Lower lobe of right lung (tissue), 2 donors: ENCODE results near the gene DCHS1. TPM values are rescaled to one million over a fixed set of nuclear protein-coding genes. Genes with fewer than 3 reads are reported as not detected.

Source experiments
- ATAC-seq, 2 donors: fragments of 200-7000 bp; cut with Tn5 transposase; one replicate each; pipeline ENCODE4 v1.9.1; 2020 to 2022; ENCODE audit warnings: mild to moderate bottlenecking in 2 of 2, moderate library complexity in 2 of 2
- DNase-seq: peaks from one replicate; pipeline ENCODE4 v3.0.0-alpha.2; 2020
- H3K27ac ChIP-seq: fragments of 200-600 bp; one replicate; pipeline ENCODE4 v1.8.0; 2022
- H3K27me3 ChIP-seq: fragments of 200-600 bp; one replicate; pipeline ENCODE4 v1.8.0; 2022; ENCODE audit warnings: low read depth
- H3K36me3 ChIP-seq: fragments of 200-600 bp; one replicate; pipeline ENCODE4 v1.8.0; 2022; ENCODE audit warnings: mild to moderate bottlenecking
- H3K4me1 ChIP-seq: fragments of 200-600 bp; one replicate; pipeline ENCODE4 v1.8.0; 2022
- H3K4me3 ChIP-seq: fragments of 200-600 bp; one replicate; pipeline ENCODE4 v1.8.0; 2022; ENCODE audit warnings: mild to moderate bottlenecking
- H3K9me3 ChIP-seq: fragments of 200-600 bp; one replicate; pipeline ENCODE4 v1.8.0; 2022
- CTCF ChIP-seq: fragments of 200-600 bp; IDR thresholded peaks from one replicate; pipeline ENCODE4 v1.8.0; 2022; ENCODE audit warnings: antibody characterized with exemption, mild to moderate bottlenecking
- intact Hi-C: fragments of 100-400 bp; cut with DNase I; formaldehyde crosslinking; loops from one replicate; pipeline ENCODE4 v1.11.0; 2022
- total RNA-seq: library from RNA; stranded (reverse); fragmentation: NEBNext Ultra II Directional; extraction: Animal tissue kit (Norgen Biotek cat#: 25700); gene quantifications from one replicate; pipeline ENCODE4 v1.2.1, GENCODE V29; 2021
- donor health status: DM: no; HTN: yes; CAD: no; lungs with severe emphysema.

Gene DCHS1
- total RNA-seq, 1 donor from 2014 or later = 23.2 TPM

GRCh38 chr11:6614446-6614845 lies 41.2 kb downstream of the DCHS1 start:
- Histone ChIP-seq H3K4me1 (peaks cover 35% of the 10 kb centered on the region), H3K9me3 (no peaks in the 10 kb centered on the region), H3K4me3 (no peak overlapping the region), H3K27ac (no peak overlapping the region), H3K36me3 (peaks cover 54% of the 10 kb centered on the region), H3K27me3 (no peaks in the 10 kb centered on the region)
- DNase-seq = no peak
- TF ChIP-seq CTCF = no peak
- ATAC-seq = no peak
- intact Hi-C loops = no loop called here

GRCh38 chr11:6613496-6613895 lies 42.1 kb downstream of the DCHS1 start:
- ATAC-seq (no peak), DNase-seq (no peak)
- H3K36me3 ChIP-seq = peaks cover 64% of the 10 kb centered on the region
- peaks cover 43% of the 10 kb centered on the region for H3K4me1 ChIP-seq
- peak overlapping the region; percentile 97 for H3K27ac ChIP-seq
- no peaks in the 10 kb centered on the region for H3K27me3 ChIP-seq
- no peaks in the 10 kb centered on the region for H3K9me3 ChIP-seq
- intact Hi-C loops = no loop called here
- H3K4me3 ChIP-seq = no peak overlapping the region
- no peak for TF ChIP-seq CTCF

- DNase-seq = peak; percentile 99
- intact Hi-C loops = no loop called here
- Histone ChIP-seq H3K9me3 (no peaks in the 10 kb centered on the region), H3K4me1 (peaks cover 43% of the 10 kb centered on the region), H3K4me3 (peak within 1 kb of the TSS; percentile 81), H3K36me3 (peaks cover 74% of the 10 kb centered on the region), H3K27ac (peak within 1 kb of the TSS; percentile 97), H3K27me3 (no peaks in the 10 kb centered on the region)
- TF ChIP-seq CTCF = peak; percentile 36
- peak; percentile 97 for ATAC-seq
Observed at GRCh38 chr11:6612213-6613041, 43.2 kb downstream of the DCHS1 start, which contains the start of gene TAF10. Gene TAF10, minus strand, starts transcription at chr11:6612216. Its CDS starts 27 bp downstream, at chr11:6612189.

- no peak for ATAC-seq
- Histone ChIP-seq H3K4me1 (peaks cover 45% of the 10 kb centered on the region), H3K27me3 (no peaks in the 10 kb centered on the region), H3K27ac (peak overlapping the region; percentile 97), H3K9me3 (no peaks in the 10 kb centered on the region), H3K36me3 (peaks cover 73% of the 10 kb centered on the region), H3K4me3 (peak overlapping the region; percentile 81)
- DNase-seq = no peak
- intact Hi-C loops = no loop called here
- TF ChIP-seq CTCF = no peak
Observed at GRCh38 chr11:6611963-6612212, 43.7 kb downstream of the DCHS1 start.

- peak; percentile 1 to 3 for ATAC-seq
- DNase-seq = peak; percentile 71
Observed at GRCh38 chr11:6611092-6611962, 44.3 kb downstream of the DCHS1 start.

More at GRCh38 chr11:6611092-6611962, 44.3 kb downstream of the DCHS1 start:
- Histone ChIP-seq H3K27ac (peak overlapping the region; percentile 97), H3K4me1 (peaks cover 50% of the 10 kb centered on the region), H3K27me3 (no peaks in the 10 kb centered on the region), H3K4me3 (peak overlapping the region; percentile 81), H3K36me3 (peaks cover 67% of the 10 kb centered on the region), H3K9me3 (no peaks in the 10 kb centered on the region)
- intact Hi-C loops = no loop called here
- no peak for TF ChIP-seq CTCF
